NCI-H226 (cell line): ENCODE data around the gene EVI5L.

Source experiments
- DNase-seq: peaks from one replicate; pipeline ENCODE4 v3.0.0-alpha.2; 2015

The EVI5L gene

GRCh38 chr19:7818806-7819205, 11.2 kb upstream of the EVI5L start:
- no peak for DNase-seq

GRCh38 chr19:7819337-7819736, 10.7 kb upstream of the EVI5L start:
- no peak for DNase-seq

DNA sequence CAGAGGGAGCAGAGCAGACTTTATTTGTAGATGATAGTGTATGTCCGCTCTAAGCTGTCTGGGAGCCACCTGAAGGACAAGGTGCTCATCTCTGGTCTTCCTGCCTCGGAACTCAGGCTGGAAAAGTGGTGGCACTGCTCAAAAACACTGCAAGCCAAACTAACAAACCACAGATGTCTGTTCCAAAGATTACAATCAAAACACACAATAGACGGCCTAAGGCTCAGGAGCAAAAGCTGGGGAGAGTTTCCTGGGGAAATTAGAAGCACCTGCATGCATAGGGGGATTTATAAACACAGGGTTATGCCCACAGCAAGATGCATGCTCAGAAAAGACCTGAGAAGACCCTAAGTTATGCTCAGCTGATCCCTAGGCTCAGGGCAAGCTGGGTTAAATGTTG, 9.4 kb upstream of the EVI5L start:
- DNase-seq: no peak

- DNase-seq: no peak
Observed at GRCh38 chr19:7822910-7823515, 7.0 kb upstream of the EVI5L start.

- DNase-seq: no peak
Observed at GRCh38 chr19:7823686-7824301, 6.2 kb upstream of the EVI5L start.

DNA sequence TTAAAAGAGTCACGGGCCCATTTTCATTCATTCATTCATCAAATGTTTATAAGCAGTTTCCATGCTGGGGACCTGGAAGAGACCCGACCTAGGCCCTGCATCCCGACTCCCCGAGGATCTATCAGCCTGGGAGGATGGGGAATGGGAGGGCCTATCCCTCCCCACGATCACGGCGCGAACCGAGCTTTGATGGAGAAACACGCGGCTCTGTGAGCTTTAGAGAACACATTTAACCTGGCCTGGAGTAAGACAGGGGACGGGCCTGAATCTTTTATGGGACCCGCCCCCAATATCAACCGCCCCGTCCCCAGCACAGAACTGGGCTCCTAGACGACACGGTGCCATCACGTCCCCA, 875 bp upstream of the EVI5L start:
- no peak for DNase-seq

DNA sequence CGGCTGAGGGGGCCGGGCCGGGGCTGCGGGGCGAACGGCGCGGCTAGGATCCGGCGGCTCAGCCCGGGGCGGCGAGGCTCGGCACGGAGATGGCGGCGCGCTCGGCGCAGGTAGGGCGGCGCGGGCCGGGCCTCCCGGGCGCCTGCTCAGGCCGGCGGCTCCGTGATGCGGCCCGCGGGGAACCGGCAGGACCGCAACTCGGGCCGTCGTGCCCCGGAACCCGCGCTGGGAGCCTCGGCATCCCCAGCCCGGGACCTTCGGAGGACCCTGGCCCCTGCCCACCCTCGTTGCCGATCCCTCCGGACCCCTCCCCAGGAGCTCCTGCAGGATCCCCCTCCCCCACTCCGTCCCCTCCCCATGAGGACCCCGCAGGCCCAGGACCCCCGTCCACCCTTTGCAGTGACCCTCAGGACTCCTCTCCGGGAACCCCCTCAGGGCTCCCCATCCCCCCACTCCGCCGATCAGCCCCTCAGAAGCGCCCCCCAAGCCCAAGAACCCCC, 304 bp downstream of the EVI5L start:
- DNase-seq: no peak

DNA sequence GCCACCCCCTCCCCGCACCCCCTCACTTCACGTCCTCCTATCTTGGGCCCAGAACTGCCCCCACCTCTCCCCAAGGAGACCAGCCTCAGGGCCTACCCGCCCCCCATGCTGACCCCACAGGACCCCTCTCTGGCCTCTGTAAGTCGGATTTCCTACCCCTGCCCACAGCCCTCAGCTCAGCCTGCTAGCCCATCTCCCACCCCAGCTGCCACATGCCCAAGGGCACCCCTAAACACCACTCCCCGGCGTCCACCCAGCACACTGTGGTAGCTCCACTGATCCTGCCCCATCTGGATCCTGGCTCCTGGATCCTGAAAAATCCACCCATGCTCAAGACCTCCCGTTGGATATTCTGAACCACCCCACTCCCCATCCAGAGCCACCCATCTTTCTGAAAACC, 805 bp downstream of the EVI5L start:
- DNase-seq: no peak

- no peak for DNase-seq
Observed at GRCh38 chr19:7831452-7831851, 1.4 kb downstream of the EVI5L start.

DNA sequence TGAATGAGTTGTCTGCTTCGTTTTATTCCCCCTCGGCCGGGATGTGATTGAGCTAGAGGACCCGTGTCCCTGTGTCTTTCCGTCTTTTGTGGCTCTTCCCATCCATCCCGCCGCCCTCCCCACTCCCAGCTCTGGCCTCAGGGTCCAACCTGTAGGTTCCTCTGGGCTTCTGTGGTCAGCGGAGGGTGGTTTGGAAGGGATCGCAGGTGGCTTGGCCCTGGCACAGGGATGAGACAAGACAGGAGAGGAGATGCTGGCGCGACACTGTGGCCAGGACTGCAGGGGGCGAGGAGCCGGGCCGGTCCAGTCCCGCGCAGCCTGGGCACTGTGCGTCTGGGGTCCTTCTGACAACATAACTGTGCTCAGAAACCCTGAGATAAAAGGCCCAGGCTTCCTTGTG, 2.0 kb downstream of the EVI5L start:
- DNase-seq: no peak

DNA sequence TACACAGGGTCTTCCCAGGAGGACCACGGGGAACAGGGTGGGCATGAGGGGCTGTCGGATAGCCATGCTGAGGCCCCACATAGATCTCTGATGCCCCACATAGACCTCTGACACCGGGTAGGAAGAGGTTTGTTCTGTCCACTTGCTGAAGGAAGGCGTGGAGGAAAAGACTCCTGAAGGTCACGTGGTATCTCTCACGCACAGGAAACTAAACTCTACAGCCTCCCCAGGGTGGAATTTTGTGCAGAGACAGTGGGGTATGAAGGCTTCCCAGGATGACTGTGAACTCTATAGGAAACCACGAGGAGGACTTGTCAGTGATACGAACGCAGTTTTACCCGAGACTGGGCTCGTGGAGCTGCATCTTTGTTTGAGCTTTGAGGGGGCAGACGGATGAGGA, 2.8 kb downstream of the EVI5L start:
- no peak for DNase-seq

DNA sequence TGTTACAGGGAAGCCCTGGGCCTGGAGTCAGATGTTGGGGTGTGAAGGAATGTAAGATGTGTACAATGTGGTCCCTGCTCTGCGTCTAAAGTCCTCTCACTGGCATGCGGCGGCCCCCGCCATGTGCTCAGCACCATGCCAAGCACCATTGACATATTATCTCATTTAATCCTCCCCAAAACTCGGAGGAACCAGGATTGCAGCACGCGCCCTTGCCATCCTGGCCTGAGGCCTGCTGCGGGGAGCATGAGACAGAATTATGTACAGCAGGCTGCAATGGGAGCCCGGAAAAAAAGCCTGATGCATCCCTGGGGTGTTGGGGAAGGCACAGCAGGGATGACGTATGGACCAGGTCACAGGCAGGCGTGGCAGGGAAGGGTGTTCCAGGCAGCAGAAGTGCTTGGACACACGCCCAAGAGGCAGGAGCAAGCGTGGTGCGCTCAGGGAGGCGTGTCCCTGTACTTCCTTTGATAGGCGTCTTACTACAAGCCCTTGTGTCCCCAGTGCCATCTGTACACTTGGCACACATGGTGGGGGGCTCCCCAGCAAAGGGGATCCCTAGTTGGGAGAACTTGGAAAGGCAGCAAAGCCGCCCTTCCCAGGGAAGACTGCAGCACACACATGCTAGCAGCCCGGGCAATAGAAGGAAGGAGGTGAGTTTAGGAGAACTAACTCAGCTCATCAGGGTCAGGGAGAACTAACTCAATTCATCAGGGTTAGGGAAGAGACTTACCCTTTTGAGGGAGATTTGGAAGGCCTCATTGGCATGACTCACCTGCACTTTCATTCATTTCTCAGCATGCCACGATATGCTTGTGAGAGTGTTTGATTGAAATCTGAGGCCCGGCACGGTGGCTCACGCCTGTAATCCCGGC, 3.4 kb downstream of the EVI5L start:
- peak; percentile 16 for DNase-seq

- DNase-seq: no peak
Observed at GRCh38 chr19:7839476-7839875, 9.5 kb downstream of the EVI5L start.

DNA sequence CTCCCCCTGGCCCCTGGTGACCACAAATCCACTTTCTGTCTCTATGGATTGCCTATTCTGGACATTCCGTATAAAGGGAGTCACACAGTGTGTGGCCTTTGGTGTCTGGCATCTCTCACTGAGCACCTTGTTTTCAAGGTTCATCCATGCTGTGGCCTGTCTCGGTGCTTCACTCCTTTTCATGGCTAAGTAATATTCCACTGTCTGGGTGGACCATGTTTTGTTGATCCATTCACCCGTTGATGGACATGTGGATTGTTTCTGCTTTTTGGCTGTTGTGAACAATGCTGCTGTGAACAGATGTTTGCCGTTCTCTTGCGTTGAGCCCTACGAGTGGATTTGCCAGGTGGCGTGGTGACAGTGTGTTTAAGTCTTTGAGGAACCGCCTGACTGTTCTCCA, 10.6 kb downstream of the EVI5L start:
- no peak for DNase-seq

- DNase-seq: no peak
Observed at GRCh38 chr19:7841751-7842660, 12.0 kb downstream of the EVI5L start.

- no peak for DNase-seq
Observed at GRCh38 chr19:7842661-7843294, 12.8 kb downstream of the EVI5L start.

GRCh38 chr19:7843521-7843920, 13.5 kb downstream of the EVI5L start:
- DNase-seq: no peak

DNA sequence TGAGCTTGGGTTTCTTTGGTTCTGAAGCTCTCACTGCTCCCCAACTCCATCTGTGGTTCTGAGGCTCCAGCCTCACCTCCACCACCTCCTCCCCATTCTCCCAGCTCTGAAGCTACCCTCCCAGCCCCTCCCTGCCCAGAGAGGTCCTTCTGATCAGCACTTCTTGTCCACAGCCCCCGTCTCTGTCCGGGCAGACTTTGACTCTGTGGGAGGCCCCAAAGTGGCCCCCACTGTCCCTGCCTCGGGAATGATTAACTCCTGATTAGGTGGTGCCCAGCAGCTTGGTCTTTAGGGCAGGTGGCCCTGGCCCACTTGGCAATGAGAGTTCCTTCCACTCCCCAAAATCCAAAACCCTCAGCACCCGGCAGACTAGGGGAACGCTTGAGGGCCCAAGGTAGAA, 14.4 kb downstream of the EVI5L start:
- DNase-seq: no peak

DNA sequence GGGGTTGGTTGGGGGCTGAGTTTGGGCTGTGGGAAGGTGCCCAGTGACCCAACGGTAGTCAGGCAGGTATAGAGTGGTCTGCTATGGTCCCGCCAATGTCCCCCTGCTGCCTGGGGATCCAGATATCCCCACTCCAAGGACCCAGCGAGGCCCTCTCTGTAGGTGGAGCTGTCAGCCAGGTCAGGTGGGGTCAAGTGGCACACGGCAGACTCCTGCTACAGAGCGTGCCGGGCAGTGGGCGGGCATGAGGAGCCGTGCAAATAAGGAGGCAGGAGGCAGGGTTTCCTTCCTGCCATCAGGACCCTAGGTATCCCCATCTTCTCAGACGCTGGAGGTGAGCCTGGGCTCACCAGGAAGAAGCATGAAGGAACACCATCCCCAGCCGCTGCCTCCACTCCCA, 14.9 kb downstream of the EVI5L start:
- DNase-seq: no peak

GRCh38 chr19:7845390-7846154, 15.6 kb downstream of the EVI5L start:
- no peak for DNase-seq

- DNase-seq: no peak
Observed at GRCh38 chr19:7846155-7846646, 16.2 kb downstream of the EVI5L start.

GRCh38 chr19:7847664-7848063, 17.6 kb downstream of the EVI5L start:
- no peak for DNase-seq
